Vein endothelial cell (primary cell): ENCODE measurements around the gene EPAS1. TPM values are rescaled to one million over a fixed set of nuclear protein-coding genes. Genes with fewer than 3 reads are reported as not detected.

ENCODE experiments used
- small RNA-seq: library from RNA; depleted of rRNA; stranded (forward); fragments of <200 nt; gene quantifications from one replicate; pipeline ENCODE3, GENCODE V24; 2012
- total RNA-seq: library from RNA; depleted of rRNA; stranded (reverse); fragments of >200 nt; gene quantifications from 2 replicates; pipeline ENCODE4 v1.2.3, GENCODE V29; 2012

EPAS1 gene
- 392 and 427 TPM in 2 replicates for total RNA-seq

DNA sequence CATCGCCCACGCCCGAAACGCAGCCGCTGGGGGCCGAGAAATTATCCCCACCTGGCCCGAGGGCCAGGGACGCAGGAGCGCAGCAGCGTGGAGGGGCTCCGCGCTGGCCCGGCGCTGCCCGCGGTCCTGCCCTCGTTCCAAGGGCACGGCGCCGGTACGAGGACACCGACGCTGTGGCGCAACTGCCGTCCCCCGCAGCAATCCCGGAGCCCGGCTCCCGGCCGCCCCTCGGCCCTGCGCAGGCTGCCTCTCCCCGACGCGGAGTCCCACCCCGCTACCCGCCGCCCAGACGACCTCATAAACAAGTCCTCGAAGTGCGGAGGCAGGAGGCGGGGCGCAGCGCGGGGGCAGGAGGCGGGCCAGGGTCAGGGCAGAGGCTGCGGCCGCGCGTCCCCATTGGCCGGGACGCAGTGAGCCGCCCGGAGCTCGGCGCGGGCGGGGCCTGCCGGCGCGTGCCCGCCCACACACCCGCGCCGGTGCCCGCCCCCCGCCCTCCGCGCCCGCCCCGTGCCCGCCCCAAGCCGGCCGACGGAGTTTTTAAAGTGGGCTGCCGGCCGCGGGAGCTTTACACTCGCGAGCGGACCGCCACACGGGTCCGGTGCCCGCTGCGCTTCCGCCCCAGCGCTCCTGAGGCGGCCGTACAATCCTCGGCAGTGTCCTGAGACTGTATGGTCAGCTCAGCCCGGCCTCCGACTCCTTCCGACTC lies at the start of gene EPAS1:
Gene EPAS1 (plus strand): TSS at position 568 of the 706 bp plus-strand sequence. CDS start 505 bp downstream, outside the sequence.

Small RNAs within 50 kb of the gene (small RNA-seq; reads per million reads assigned to genes)
- not detected for gene RF00017

Other genes with a start within 250 kb of the EPAS1 start
- gene TMEM247, start 182.2 kb downstream of the EPAS1 start, total RNA-seq, result not detected in 2 replicates
- 22.3 and 23.2 TPM in 2 replicates for gene RHOQ, start 245.1 kb downstream of the EPAS1 start, total RNA-seq
- 2.9 TPM in 2 replicates for gene ATP6V1E2, start 245.2 kb downstream of the EPAS1 start, total RNA-seq